ENCODE results near the gene SLC26A9. TPM values are rescaled to one million over a fixed set of nuclear protein-coding genes. Genes with fewer than 3 reads are reported as not detected.

Gene SLC26A9
- total RNA-seq, 1 experiment from 2014 or later: not detected

GRCh38 chr1:205948886-205949285 lies 5.6 kb upstream of the SLC26A9 start:
- in situ Hi-C loops (cut with HindIII; ENCODE audit: low pct_unique_long_range_greater_than_20kb, low sequenced_read_pairs): no loop called here
- H3K27ac ChIP-seq (ENCODE audit: low read length): no peak overlapping the region
- no peaks in the 10 kb centered on the region for H3K9me3 ChIP-seq (ENCODE audit: control insufficient read depth, insufficient read depth, low read depth, low read length)
- H3K4me3 ChIP-seq (ENCODE audit: low read depth in 2 of 2, low read length in 2 of 2): no peak overlapping the region
- H3K36me3 ChIP-seq (ENCODE audit: control insufficient read depth, insufficient read depth, low read length): no peaks in the 10 kb centered on the region
- TF ChIP-seq POLR2AphosphoS5 (IDR thresholded peaks at IDR 0.05; ENCODE audit: low read depth, low read length) (no peak), REST (IDR thresholded peaks at IDR 0.05; ENCODE audit: insufficient read depth in 1 of 2, low read depth in 2 of 2, low read length in 1 of 2) (no peak), SIN3A (IDR thresholded peaks at IDR 0.05; ENCODE audit: borderline replicate concordance, insufficient read depth, low read depth, low read length) (no peak), CTCF (IDR thresholded peaks at IDR 0.05) (no peak), TCF7L2 (IDR thresholded peaks at IDR 0.05; ENCODE audit: low read depth, low read length) (no peak)
- intact Hi-C loops (cut with micrococcal nuclease; ENCODE audit: unreplicated experiment): no loop called here
- ChIA-PET CTCF (no interaction called here), POLR2A (no interaction called here)
- ATAC-seq (no peak), DNase-seq (ENCODE audit: low read depth, low spot score) (no peak)
- H3K27me3 ChIP-seq (ENCODE audit: control insufficient read depth, insufficient read depth, low read length): peaks cover 8% of the 10 kb centered on the region
- no peaks in the 10 kb centered on the region for H3K4me1 ChIP-seq (ENCODE audit: control insufficient read depth, insufficient read depth, low read length)
- no TSS peak for BruUV-seq (replicated peaks)

- no peaks in the 10 kb centered on the region for H3K4me1 ChIP-seq (ENCODE audit: control insufficient read depth, insufficient read depth, low read length)
- no peak overlapping the region for H3K27ac ChIP-seq (ENCODE audit: low read length)
- intact Hi-C loops (cut with micrococcal nuclease; ENCODE audit: unreplicated experiment) (no loop called here), in situ Hi-C loops (cut with HindIII; ENCODE audit: low pct_unique_long_range_greater_than_20kb, low sequenced_read_pairs) (no loop called here)
- no peaks in the 10 kb centered on the region for H3K9me3 ChIP-seq (ENCODE audit: control insufficient read depth, insufficient read depth, low read depth, low read length)
- ChIA-PET CTCF (no interaction called here), POLR2A (no interaction called here)
- no peak for DNase-seq (ENCODE audit: low read depth, low spot score)
- no TSS peak for BruUV-seq (replicated peaks)
- H3K27me3 ChIP-seq (ENCODE audit: control insufficient read depth, insufficient read depth, low read length): peaks cover 14% of the 10 kb centered on the region
- no peak for ATAC-seq
- no peak overlapping the region for H3K4me3 ChIP-seq (ENCODE audit: low read depth in 2 of 2, low read length in 2 of 2)
- TF ChIP-seq REST (IDR thresholded peaks at IDR 0.05; ENCODE audit: insufficient read depth in 1 of 2, low read depth in 2 of 2, low read length in 1 of 2) (no peak), POLR2AphosphoS5 (IDR thresholded peaks at IDR 0.05; ENCODE audit: low read depth, low read length) (no peak), CTCF (IDR thresholded peaks at IDR 0.05) (no peak)
- no peaks in the 10 kb centered on the region for H3K36me3 ChIP-seq (ENCODE audit: control insufficient read depth, insufficient read depth, low read length)
Measured at GRCh38 chr1:205948039-205948438, 4.8 kb upstream of the SLC26A9 start.
